IgD-negative memory B cell (primary cell): ENCODE measurements around the gene KRT86. TPM values are rescaled to one million over a fixed set of nuclear protein-coding genes. Genes with fewer than 3 reads are reported as not detected.
A peak's percentile ranks its signal among the peaks of the same experiment; 100 is the strongest.

ENCODE experiments used
- H3K27ac Mint-ChIP-seq, 3 donors: one replicate each; pipeline ENCODE4 v1.8.0; 2020 to 2022; ENCODE audit warnings: mild to moderate bottlenecking in 3 of 3, mixed read lengths in 3 of 3, moderate library complexity in 1 of 3
- H3K27me3 Mint-ChIP-seq: one replicate; pipeline ENCODE4 v1.8.0; 2021; ENCODE audit warnings: mixed read lengths
- H3K36me3 Mint-ChIP-seq: one replicate; pipeline ENCODE4 v1.8.0; 2020; ENCODE audit warnings: mild to moderate bottlenecking, mixed read lengths
- H3K4me1 Mint-ChIP-seq, 3 donors: one replicate each; pipeline ENCODE4 v1.8.0; 2020 to 2022; ENCODE audit warnings: mixed read lengths in 3 of 3, mild to moderate bottlenecking in 1 of 3
- H3K4me3 Mint-ChIP-seq, 4 donors: one replicate each; pipeline ENCODE4 v1.8.0; 2020 to 2022; ENCODE audit warnings: mild to moderate bottlenecking in 4 of 4, mixed read lengths in 4 of 4, moderate library complexity in 3 of 4
- H3K9me3 Mint-ChIP-seq, 3 donors: one replicate each; pipeline ENCODE4 v1.8.0; 2020 to 2021; ENCODE audit warnings: mixed read lengths in 3 of 3, mild to moderate bottlenecking in 1 of 3
- polyA plus RNA-seq: library from polyadenylated mRNA; unstranded; fragments of 300-500 nt; fragmentation: Illumina TruSeq; gene quantifications from one replicate; pipeline ENCODE4 v1.2.3, GENCODE V29; 2021

Gene KRT86
- polyA plus RNA-seq, result not detected

GRCh38 chr12:52274521-52275120, at the start of gene KRT86:
TSS of gene KRT86 (plus strand) at chr12:52274645. CDS start at chr12:52301917, 27,272 bp downstream.
- Mint-ChIP-seq H3K9me3 (no peaks in the 10 kb centered on the region), H3K4me1 (peaks cover 0 to 1% (median 0%) of the 10 kb centered on the region in 3 donors), H3K27me3 (peaks cover 12% of the 10 kb centered on the region), H3K36me3 (peaks cover 1% of the 10 kb centered on the region), H3K4me3 (no peak within 1 kb of the TSS), H3K27ac (no peak within 1 kb of the TSS)

- no peak overlapping the region for H3K4me3 Mint-ChIP-seq
- H3K4me1 Mint-ChIP-seq, result peaks cover 0 to 6% (median 2%) of the 10 kb centered on the region in 3 donors
These were observed 48.7 kb upstream of the KRT86 start for GRCh38 chr12:52225752-52226151.

GRCh38 chr12:52226446-52226845, 48.0 kb upstream of the KRT86 start:
- H3K27me3 Mint-ChIP-seq, result peaks cover 35% of the 10 kb centered on the region
- H3K9me3 Mint-ChIP-seq, result no peaks in the 10 kb centered on the region
- peaks cover 3% of the 10 kb centered on the region for H3K36me3 Mint-ChIP-seq
- H3K4me1 Mint-ChIP-seq, result peaks cover 0 to 6% (median 2%) of the 10 kb centered on the region in 3 donors
- H3K27ac Mint-ChIP-seq, result no peak overlapping the region
- H3K4me3 Mint-ChIP-seq, result no peak overlapping the region

More at GRCh38 chr12:52225752-52226151, 48.7 kb upstream of the KRT86 start:
- Mint-ChIP-seq H3K9me3 (no peaks in the 10 kb centered on the region), H3K36me3 (peaks cover 3% of the 10 kb centered on the region), H3K27me3 (peaks cover 29% of the 10 kb centered on the region), H3K27ac (peak overlapping the region in 1 of 3 donors; percentile 25)

- Mint-ChIP-seq H3K36me3 (peaks cover 3% of the 10 kb centered on the region), H3K27me3 (peaks cover 38% of the 10 kb centered on the region), H3K9me3 (no peaks in the 10 kb centered on the region)
These were observed 46.8 kb upstream of the KRT86 start for GRCh38 chr12:52227606-52228166.

GRCh38 chr12:52228366-52228765, 46.1 kb upstream of the KRT86 start:
- no peak overlapping the region for H3K27ac Mint-ChIP-seq
- H3K4me3 Mint-ChIP-seq, result no peak overlapping the region
- H3K4me1 Mint-ChIP-seq, result peaks cover 0 to 6% (median 2%) of the 10 kb centered on the region in 3 donors
- peaks cover 40% of the 10 kb centered on the region for H3K27me3 Mint-ChIP-seq
- H3K36me3 Mint-ChIP-seq, result peaks cover 3% of the 10 kb centered on the region
- no peaks in the 10 kb centered on the region for H3K9me3 Mint-ChIP-seq

More at GRCh38 chr12:52227606-52228166, 46.8 kb upstream of the KRT86 start:
- Mint-ChIP-seq H3K4me1 (peaks cover 0 to 6% (median 2%) of the 10 kb centered on the region in 3 donors), H3K27ac (no peak overlapping the region), H3K4me3 (no peak overlapping the region)

- peaks cover 36% of the 10 kb centered on the region for H3K27me3 Mint-ChIP-seq
- no peaks in the 10 kb centered on the region for H3K9me3 Mint-ChIP-seq
- H3K4me1 Mint-ChIP-seq, result peaks cover 0 to 6% (median 2%) of the 10 kb centered on the region in 3 donors
- no peak overlapping the region for H3K27ac Mint-ChIP-seq
- peaks cover 3% of the 10 kb centered on the region for H3K36me3 Mint-ChIP-seq
- no peak overlapping the region for H3K4me3 Mint-ChIP-seq
These were observed 45.5 kb upstream of the KRT86 start for GRCh38 chr12:52228931-52229330.

GRCh38 chr12:52229836-52230343, 44.6 kb upstream of the KRT86 start:
- Mint-ChIP-seq H3K4me1 (peaks cover 0 to 6% (median 4%) of the 10 kb centered on the region in 3 donors), H3K4me3 (no peak overlapping the region), H3K27me3 (peaks cover 33% of the 10 kb centered on the region), H3K9me3 (no peaks in the 10 kb centered on the region), H3K27ac (no peak overlapping the region), H3K36me3 (no peaks in the 10 kb centered on the region)

GRCh38 chr12:52230364-52231281, 43.8 kb upstream of the KRT86 start:
- Mint-ChIP-seq H3K27me3 (peaks cover 30% of the 10 kb centered on the region), H3K4me3 (no peak overlapping the region), H3K9me3 (no peaks in the 10 kb centered on the region), H3K4me1 (peaks cover 0 to 6% (median 4%) of the 10 kb centered on the region in 3 donors), H3K36me3 (no peaks in the 10 kb centered on the region), H3K27ac (no peak overlapping the region)

GRCh38 chr12:52231305-52232202, 42.9 kb upstream of the KRT86 start:
- no peak overlapping the region for H3K27ac Mint-ChIP-seq
- no peaks in the 10 kb centered on the region for H3K9me3 Mint-ChIP-seq
- H3K27me3 Mint-ChIP-seq, result peaks cover 32% of the 10 kb centered on the region
- peaks cover 0 to 6% (median 4%) of the 10 kb centered on the region in 3 donors for H3K4me1 Mint-ChIP-seq
- H3K36me3 Mint-ChIP-seq, result no peaks in the 10 kb centered on the region
- H3K4me3 Mint-ChIP-seq, result no peak overlapping the region

- no peaks in the 10 kb centered on the region for H3K36me3 Mint-ChIP-seq
- H3K9me3 Mint-ChIP-seq, result no peaks in the 10 kb centered on the region
- peaks cover 0 to 4% (median 0%) of the 10 kb centered on the region in 3 donors for H3K4me1 Mint-ChIP-seq
- H3K27me3 Mint-ChIP-seq, result peaks cover 32% of the 10 kb centered on the region
- H3K27ac Mint-ChIP-seq, result no peak overlapping the region
- H3K4me3 Mint-ChIP-seq, result no peak overlapping the region
These were observed 42.2 kb upstream of the KRT86 start for GRCh38 chr12:52232203-52232673.

GRCh38 chr12:52232674-52233461, 41.6 kb upstream of the KRT86 start, which contains the start of gene KRT7:
TSS of gene KRT7 (plus strand) at chr12:52233243. CDS start at chr12:52233297, 54 bp downstream.
- no peaks in the 10 kb centered on the region for H3K9me3 Mint-ChIP-seq
- no peaks in the 10 kb centered on the region for H3K36me3 Mint-ChIP-seq
- no peak within 1 kb of the TSS for H3K4me3 Mint-ChIP-seq
- H3K27me3 Mint-ChIP-seq, result peaks cover 32% of the 10 kb centered on the region
- H3K4me1 Mint-ChIP-seq, result peaks cover 0 to 4% (median 0%) of the 10 kb centered on the region in 3 donors
- H3K27ac Mint-ChIP-seq, result no peak within 1 kb of the TSS

- Mint-ChIP-seq H3K4me1 (peaks cover 0 to 4% (median 0%) of the 10 kb centered on the region in 3 donors), H3K9me3 (peaks cover 0 to 2% (median 0%) of the 10 kb centered on the region in 3 donors), H3K27me3 (peaks cover 32% of the 10 kb centered on the region), H3K36me3 (no peaks in the 10 kb centered on the region), H3K27ac (no peak overlapping the region), H3K4me3 (no peak overlapping the region)
These were observed 40.8 kb upstream of the KRT86 start for GRCh38 chr12:52233462-52234207.
